Neural cell (in vitro differentiated cells): ENCODE data around the gene RECK. TPM values are rescaled to one million over a fixed set of nuclear protein-coding genes. Genes with fewer than 3 reads are reported as not detected.
"Not testable (repeated sequence)": the region's sequence is repeated elsewhere in the genome, so short reads cannot be mapped to it uniquely, and the experiment has no call there.

Source experiments
- H2AFZ ChIP-seq: fragments of 200-600, 300-800 bp; sonication (generic), shearing (Covaris generic); 2 replicates; pipeline ENCODE4 v1.6.0; 2014; ENCODE audit warnings: low read depth, mild to moderate bottlenecking, antibody characterized with exemption, low read length, moderate library complexity
- H3F3A ChIP-seq: fragments of 200-600 bp; shearing (Covaris generic); 2 replicates; pipeline ENCODE4 v1.6.1; 2016; ENCODE audit warnings: mild to moderate bottlenecking, moderate library complexity, mixed read lengths, antibody characterized with exemption, low read length; ENCODE audit not compliant: insufficient read depth, poor library complexity, severe bottlenecking
- H3K27ac ChIP-seq: fragments of 200-600, 300-800 bp; sonication (generic), shearing (Covaris generic); 2 replicates; pipeline ENCODE4 v1.5.1; 2014; ENCODE audit warnings: mild to moderate bottlenecking, low read length, moderate library complexity
- H3K27me3 ChIP-seq: fragments of 300-800, 200-600 bp; sonication (generic), shearing (Covaris generic); 2 replicates; pipeline ENCODE4 v1.6.0; 2014; ENCODE audit warnings: mild to moderate bottlenecking, low read depth, low read length, moderate library complexity; ENCODE audit not compliant: insufficient read depth
- H3K36me3 ChIP-seq: fragments of 300-800, 200-600 bp; sonication (generic), shearing (Covaris generic); 2 replicates; pipeline ENCODE4 v1.5.1; 2014; ENCODE audit warnings: mild to moderate bottlenecking, antibody characterized with exemption, low read length, moderate library complexity; ENCODE audit not compliant: insufficient read depth
- H3K4me2 ChIP-seq: fragments of 300-800, 200-600 bp; sonication (generic), shearing (Covaris generic); 2 replicates; pipeline ENCODE4 v1.6.0; 2014; ENCODE audit warnings: mild to moderate bottlenecking, low read length
- H3K4me3 ChIP-seq: fragments of 300-800, 200-600 bp; sonication (generic), shearing (Covaris generic); 2 replicates; pipeline ENCODE4 v1.5.1; 2014; ENCODE audit warnings: mild to moderate bottlenecking, low read length, moderate library complexity
- H3K79me2 ChIP-seq: fragments of 200-600 bp; shearing (Covaris generic); replicated peaks from 2 replicates; pipeline ENCODE4 v1.6.0; 2014; ENCODE audit warnings: mild to moderate bottlenecking, low read length, moderate library complexity; ENCODE audit not compliant: insufficient read depth
- H3K9ac ChIP-seq: fragments of 300-800, 200-600 bp; sonication (generic), shearing (Covaris generic); 2 replicates; pipeline ENCODE4 v1.6.1; 2016; ENCODE audit warnings: mild to moderate bottlenecking, low read length, mixed read lengths
- H3K9me2 ChIP-seq: fragments of 200-600 bp; shearing (Covaris generic); 2 replicates; pipeline ENCODE4 v1.6.1; 2016; ENCODE audit warnings: mild to moderate bottlenecking, low read length, mixed read lengths; ENCODE audit not compliant: insufficient read depth
- H3K9me3 ChIP-seq: fragments of 200-600, 300-800 bp; sonication (generic), shearing (Covaris generic); 2 replicates; pipeline ENCODE4 v1.6.1; 2016; ENCODE audit warnings: mild to moderate bottlenecking, mixed run types, low read length, moderate library complexity, mixed read lengths
- H4K20me1 ChIP-seq: fragments of 200-600 bp; shearing (Covaris generic); 2 replicates; pipeline ENCODE4 v1.6.1; 2016; ENCODE audit warnings: mild to moderate bottlenecking, mixed run types; ENCODE audit not compliant: insufficient read depth
- CTCF ChIP-seq: fragments of 450-650 bp; IDR thresholded peaks from 2 replicates; pipeline ENCODE4 v1.5.1; 2014; ENCODE audit warnings: antibody characterized with exemption, mild to moderate bottlenecking, moderate library complexity; ENCODE audit not compliant: poor library complexity, severe bottlenecking
- EP300 ChIP-seq: fragments of 450-650 bp; conservative IDR thresholded peaks from 2 replicates; pipeline ENCODE4 v1.6.1; 2014; ENCODE audit warnings: antibody characterized with exemption, mild to moderate bottlenecking, moderate library complexity; ENCODE audit not compliant: poor library complexity, severe bottlenecking
- EZH2 ChIP-seq: fragments of 200-600, 300-800 bp; shearing (Covaris generic), sonication (generic); IDR thresholded peaks from 2 replicates; pipeline ENCODE4 v1.6.1; 2014; ENCODE audit warnings: antibody characterized with exemption, low read length, borderline replicate concordance, mild to moderate bottlenecking; ENCODE audit not compliant: insufficient read depth, poor library complexity, severe bottlenecking
- MXI1 ChIP-seq: fragments of 450-650 bp; conservative IDR thresholded peaks from 2 replicates; pipeline ENCODE4 v1.6.1; 2014; ENCODE audit warnings: antibody characterized with exemption, mild to moderate bottlenecking; ENCODE audit not compliant: poor library complexity, severe bottlenecking
- POLR2AphosphoS5 ChIP-seq: IDR thresholded peaks from 2 replicates; pipeline ENCODE4 v1.6.1; 2012
- RAD21 ChIP-seq: fragments of 450-650 bp; conservative IDR thresholded peaks from 2 replicates; pipeline ENCODE4 v1.6.1; 2014; ENCODE audit warnings: antibody characterized with exemption, mild to moderate bottlenecking, moderate library complexity
- REST ChIP-seq: IDR thresholded peaks from 2 replicates; pipeline ENCODE4 v1.6.1; 2012; ENCODE audit warnings: borderline replicate concordance
- SMC3 ChIP-seq: fragments of 450-650 bp; conservative IDR thresholded peaks from 2 replicates; pipeline ENCODE4 v1.6.1; 2014; ENCODE audit warnings: antibody characterized with exemption, mild to moderate bottlenecking, moderate library complexity; ENCODE audit not compliant: poor library complexity
- TAF1 ChIP-seq: IDR thresholded peaks from 2 replicates; pipeline ENCODE4 v1.6.1; 2012; ENCODE audit warnings: low read depth
- polyA plus RNA-seq: library from polyadenylated mRNA; depleted of rRNA; stranded (reverse); fragments of >200 nt; gene quantifications from 2 replicates; pipeline ENCODE4 v1.2.3, GENCODE V29; 2014

The RECK gene
- polyA plus RNA-seq, 1 donor from 2014 or later, result 6.9 TPM

- Histone ChIP-seq H4K20me1 (no peaks in the 10 kb centered on the region), H3K4me3 (no peak overlapping the region), H3K4me2 (no peak overlapping the region), H3K9me2 (no peaks in the 10 kb centered on the region), H3K9ac (no peak overlapping the region), H3K27ac (no peak overlapping the region), H3K27me3 (no peaks in the 10 kb centered on the region), H3K79me2 (no peaks in the 10 kb centered on the region), H2AFZ (no peak overlapping the region), H3F3A (no peaks in the 10 kb centered on the region), H3K36me3 (no peaks in the 10 kb centered on the region), H3K9me3 (no peaks in the 10 kb centered on the region)
- TF ChIP-seq REST (no peak), MXI1 (no peak), EZH2 (no peak)
These were observed 121.4 kb downstream of the RECK start for GRCh38 chr9:36158122-36158521.

GRCh38 chr9:36158917-36159316, 122.2 kb downstream of the RECK start:
- H2AFZ ChIP-seq, result no peak overlapping the region
- no peaks in the 10 kb centered on the region for H4K20me1 ChIP-seq
- H3K79me2 ChIP-seq, result no peaks in the 10 kb centered on the region
- no peaks in the 10 kb centered on the region for H3K27me3 ChIP-seq
- no peak overlapping the region for H3K27ac ChIP-seq
- no peaks in the 10 kb centered on the region for H3K9me2 ChIP-seq
- H3K9me3 ChIP-seq, result no peaks in the 10 kb centered on the region
- H3K4me3 ChIP-seq, result no peak overlapping the region
- no peak overlapping the region for H3K4me2 ChIP-seq
- no peaks in the 10 kb centered on the region for H3K36me3 ChIP-seq
- TF ChIP-seq EZH2, result no peak
- no peak for TF ChIP-seq EP300
- no peak for TF ChIP-seq POLR2AphosphoS5
- TF ChIP-seq TAF1, result no peak
- no peak for TF ChIP-seq CTCF
- no peak for TF ChIP-seq REST
- TF ChIP-seq SMC3, result no peak
- no peak for TF ChIP-seq RAD21
- H3F3A ChIP-seq, result no peaks in the 10 kb centered on the region
- no peak overlapping the region for H3K9ac ChIP-seq

GRCh38 chr9:36159509-36159908, 122.8 kb downstream of the RECK start:
- H3K4me2 ChIP-seq, H4K20me1 ChIP-seq, H3K9ac ChIP-seq, H3K36me3 ChIP-seq, H3K9me2 ChIP-seq, H2AFZ ChIP-seq, H3F3A ChIP-seq, H3K9me3 ChIP-seq, H3K27ac ChIP-seq, H3K4me3 ChIP-seq, H3K79me2 ChIP-seq, H3K27me3 ChIP-seq: not testable (repeated sequence)

- not testable (repeated sequence) for H3K27ac ChIP-seq, H3K9ac ChIP-seq, H3K4me2 ChIP-seq, H3K36me3 ChIP-seq, H3F3A ChIP-seq, H3K79me2 ChIP-seq, H4K20me1 ChIP-seq, H3K27me3 ChIP-seq, H2AFZ ChIP-seq, H3K9me2 ChIP-seq, H3K4me3 ChIP-seq, H3K9me3 ChIP-seq
These were observed 123.4 kb downstream of the RECK start for GRCh38 chr9:36160126-36160525.
